GM18505 (cell line): ENCODE results near the gene PAX8.

Experiments
- ATAC-seq: cut with Tn5 transposase; IDR thresholded peaks from one replicate; pipeline ENCODE4 v1.9.1; 2021; ENCODE audit not compliant: unreplicated experiment
- POLR2A ChIP-seq: IDR thresholded peaks from 4 replicates; pipeline ENCODE4 v1.6.1; 2011; ENCODE audit warnings: borderline replicate concordance; ENCODE audit not compliant: insufficient read depth, insufficient read length; ENCODE audit errors: extremely low read depth

Gene PAX8

GRCh38 chr2:113209011-113209645, 69.6 kb downstream of the PAX8 start:
- no peak for ATAC-seq

GRCh38 chr2:113208396-113208795, 70.3 kb downstream of the PAX8 start:
- ATAC-seq: no peak
- no peak for TF ChIP-seq POLR2A

More at GRCh38 chr2:113209011-113209645, 69.6 kb downstream of the PAX8 start:
- no peak for TF ChIP-seq POLR2A

GRCh38 chr2:113207021-113207420, 71.7 kb downstream of the PAX8 start:
- ATAC-seq: no peak
- TF ChIP-seq POLR2A: no peak

DNA sequence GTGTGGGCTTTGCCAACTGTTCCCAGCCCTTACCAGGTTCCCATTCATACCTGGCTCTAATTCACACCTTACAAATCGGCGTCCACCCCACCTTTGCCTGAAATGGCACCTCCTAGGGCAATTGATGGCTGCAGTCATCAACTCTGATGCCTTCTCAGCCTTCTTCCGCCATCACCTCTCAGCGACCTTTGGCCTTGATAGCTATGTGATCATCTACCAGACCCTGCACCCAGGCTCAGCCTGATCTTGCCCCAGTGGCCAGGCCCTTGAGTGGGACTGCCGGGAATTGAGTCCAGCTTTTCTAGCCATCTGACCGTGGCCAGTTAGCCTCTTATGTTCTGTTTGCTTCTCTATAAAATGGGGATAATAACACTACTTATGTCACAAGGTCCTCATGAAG, 72.5 kb downstream of the PAX8 start:
- TF ChIP-seq POLR2A: no peak
- ATAC-seq: no peak

DNA sequence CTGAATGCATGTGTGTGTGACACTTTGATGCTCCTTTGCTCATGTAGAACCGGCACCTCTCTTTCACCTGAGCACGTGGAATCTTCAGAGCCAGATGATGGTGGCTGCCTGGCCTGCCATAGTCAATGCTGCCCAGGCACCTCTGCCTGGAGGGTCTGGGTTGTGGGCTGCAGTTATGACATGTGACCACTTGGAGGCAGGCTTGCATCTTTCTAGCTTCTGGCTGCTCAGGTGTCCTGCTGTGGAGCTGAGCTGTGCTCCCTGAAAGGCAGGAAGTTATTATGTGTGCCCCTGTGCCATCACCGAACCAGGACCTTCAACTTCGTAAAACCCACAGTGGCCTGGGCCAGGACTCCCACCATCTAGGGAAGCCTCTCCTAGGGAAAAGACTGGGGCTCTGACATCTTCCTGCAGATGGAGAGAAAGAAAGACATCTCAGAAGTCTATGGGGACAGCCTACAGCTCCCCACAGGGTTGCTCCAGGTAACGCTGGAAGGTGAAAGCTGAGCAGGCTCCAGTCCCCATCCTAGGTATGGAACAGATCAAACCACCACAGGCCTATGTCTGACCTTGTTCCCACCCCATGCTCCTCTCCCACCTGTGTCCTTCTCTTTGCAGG, 74.7 kb downstream of the PAX8 start:
- peak; percentile 77 for ATAC-seq
- no peak for TF ChIP-seq POLR2A

DNA sequence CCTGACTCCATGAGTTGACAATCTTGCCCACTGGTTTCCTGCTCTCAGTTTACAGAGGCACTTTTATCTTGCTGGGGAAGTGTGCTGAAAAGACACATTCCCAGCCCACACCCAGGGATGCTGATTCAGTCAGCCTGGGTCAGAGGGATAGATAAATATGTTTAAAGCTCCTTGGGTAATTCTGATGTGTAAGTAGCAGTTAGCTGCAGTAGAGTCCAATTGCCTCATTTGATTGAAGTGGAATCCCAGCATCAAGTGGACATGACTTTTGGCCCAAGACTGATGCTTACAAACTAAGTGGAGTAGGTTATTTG, 75.5 kb downstream of the PAX8 start:
- no peak for TF ChIP-seq POLR2A
- no peak for ATAC-seq

- TF ChIP-seq POLR2A: peak; percentile 3
- no peak for ATAC-seq
Observed at GRCh38 chr2:113202305-113203216, 76.2 kb downstream of the PAX8 start.

DNA sequence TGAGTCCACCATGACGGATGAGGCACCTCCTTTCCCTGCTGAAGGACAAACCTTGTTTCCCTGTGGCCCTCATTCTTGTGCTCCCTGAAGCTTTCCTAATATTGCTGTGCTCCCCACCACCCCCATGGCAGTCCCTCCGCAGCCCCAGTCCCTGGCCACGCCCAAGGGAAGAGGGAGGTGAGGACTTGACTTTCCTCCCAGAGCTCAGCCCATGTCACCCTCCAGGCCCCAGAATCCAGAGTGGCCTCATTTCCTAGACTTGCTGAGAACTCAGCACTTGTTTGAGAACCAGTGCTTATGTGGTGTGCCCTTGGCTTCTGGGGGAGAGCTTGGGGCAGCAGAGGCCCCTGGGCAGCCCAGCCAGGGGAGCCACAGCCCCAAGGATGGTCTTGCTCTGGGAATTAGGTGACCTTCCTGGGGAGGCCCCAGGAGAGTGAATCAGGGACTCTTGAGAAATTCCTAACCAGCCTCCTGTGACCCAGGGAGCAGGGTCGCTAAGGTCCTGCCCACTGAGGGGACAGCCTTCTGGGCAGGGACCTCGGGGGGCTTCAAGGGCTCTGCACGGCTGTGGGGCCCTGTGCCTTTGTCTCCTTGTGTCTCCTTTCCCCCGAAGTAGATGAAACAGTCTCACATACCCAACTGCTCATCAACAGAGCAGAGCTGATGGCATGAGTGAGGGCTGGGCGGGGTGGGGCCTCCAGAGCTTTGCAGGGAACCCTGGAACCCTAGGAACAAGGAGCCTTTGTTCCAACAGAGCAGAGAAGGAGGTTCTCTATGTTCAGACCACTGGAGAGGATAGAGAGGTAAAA, 77.0 kb downstream of the PAX8 start:
- no peak for TF ChIP-seq POLR2A
- ATAC-seq: no peak

DNA sequence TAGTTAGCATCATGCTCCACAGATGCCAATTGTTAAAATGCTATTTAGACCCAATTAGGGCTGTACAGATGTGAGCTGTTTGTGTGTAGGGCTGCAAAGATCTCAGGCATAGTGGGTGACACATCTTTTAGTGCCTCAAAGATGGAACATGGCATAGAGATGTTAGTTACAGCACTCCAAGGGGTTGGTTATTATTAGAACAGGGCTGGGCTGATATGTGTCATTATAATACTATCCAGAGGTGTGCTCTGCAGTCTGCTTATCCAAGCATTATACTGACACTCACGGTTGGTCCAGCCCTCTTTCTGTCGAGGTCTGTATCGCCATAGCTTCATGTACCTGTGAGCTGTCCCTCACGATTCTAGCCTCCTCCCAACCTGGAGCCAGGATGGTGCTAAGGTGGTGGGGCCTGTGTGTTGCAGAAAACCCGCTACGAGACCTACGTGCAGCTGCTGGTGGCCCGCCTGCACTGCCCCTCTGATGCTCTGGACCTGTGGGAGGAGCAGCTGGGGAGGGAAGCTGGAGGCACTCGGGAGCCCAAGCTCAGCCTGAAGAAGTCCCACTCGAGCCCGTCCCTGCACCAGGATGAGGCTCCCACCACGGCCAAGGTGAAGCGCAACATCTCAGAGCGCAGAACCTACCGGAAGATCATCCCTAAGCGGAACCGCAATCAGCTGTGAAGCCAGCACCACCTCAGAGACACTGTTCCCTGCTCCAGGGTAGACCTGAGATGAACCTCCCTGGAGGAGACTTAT, 77.8 kb downstream of the PAX8 start:
- no peak for TF ChIP-seq POLR2A
- ATAC-seq: no peak

GRCh38 chr2:113200236-113200635, 78.5 kb downstream of the PAX8 start:
- no peak for TF ChIP-seq POLR2A
- no peak for ATAC-seq

DNA sequence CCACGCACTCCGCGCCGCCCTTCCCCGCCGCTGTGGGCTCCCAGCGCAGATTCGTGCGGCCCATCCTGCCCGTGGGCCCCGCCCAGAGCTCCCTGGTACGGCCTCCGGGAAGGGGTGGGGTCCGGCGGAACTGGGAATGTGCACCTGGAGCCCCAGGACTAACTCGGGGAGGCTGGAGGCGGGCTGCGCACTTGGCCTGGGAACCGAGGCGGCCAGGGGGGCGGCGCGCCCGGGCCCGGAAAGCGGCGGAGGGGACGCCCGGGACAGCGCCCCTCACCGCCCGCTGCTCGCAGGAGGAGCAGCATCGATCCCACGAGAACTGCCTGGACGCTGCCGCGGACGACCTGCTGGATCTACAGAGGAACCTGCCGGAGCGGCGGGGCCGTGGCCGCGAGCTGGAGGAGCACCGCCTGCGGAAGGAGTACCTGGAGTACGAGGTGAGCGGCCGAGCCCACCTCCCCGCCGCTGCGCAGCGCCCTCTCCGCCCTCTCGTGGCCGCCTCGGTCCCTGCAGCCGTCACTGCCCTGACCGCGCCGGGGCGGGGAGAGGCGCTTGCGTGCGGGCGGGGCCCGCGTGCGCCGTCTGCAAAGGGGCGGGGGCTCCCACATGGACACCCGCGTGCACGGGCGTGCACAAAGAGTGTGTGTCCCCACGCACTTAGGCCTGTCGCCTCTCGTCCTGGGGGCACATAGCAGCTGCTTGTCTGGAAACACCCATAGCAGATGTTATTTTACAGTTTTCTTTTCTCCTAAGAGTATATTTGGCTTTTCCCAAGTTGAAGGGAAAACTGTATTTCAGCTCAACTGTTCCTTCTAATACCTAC, 79.7 kb downstream of the PAX8 start:
- no peak for TF ChIP-seq POLR2A
- no peak for ATAC-seq
